AG04450 (cell line): ENCODE data around the gene DAGLA. TPM values are rescaled to one million over a fixed set of nuclear protein-coding genes. Genes with fewer than 3 reads are reported as not detected.

ENCODE experiments used
- CTCF ChIA-PET: fragments of 300-600, 350-600 bp; formaldehyde crosslinking; extraction: SDS; loops from one replicate; lab custom pipeline; 2022; ENCODE audit warnings: antibody characterized with exemption, inconsistent platforms; lab: Charles Lee
- POLR2A ChIA-PET: fragments of 350-600 bp; formaldehyde crosslinking; extraction: SDS; loops from one replicate; lab custom pipeline; 2021; ENCODE audit warnings: antibody characterized with exemption, inconsistent platforms; lab: Yijun Ruan, JAX
- DNase-seq: peaks from one replicate; pipeline ENCODE4 v3.0.0-alpha.2; 2011; ENCODE audit warnings: low read depth, low spot score
- H3K27ac ChIP-seq: one replicate; pipeline ENCODE4 v1.5.1; 2012; ENCODE audit warnings: low read depth, low read length, control low read depth
- H3K27me3 ChIP-seq: one replicate; pipeline ENCODE4 v1.6.0; 2012; ENCODE audit warnings: low read length; ENCODE audit not compliant: control insufficient read depth, insufficient read depth
- H3K4me3 ChIP-seq: 2 replicates; pipeline ENCODE4 v1.5.1; 2011; ENCODE audit warnings: mild to moderate bottlenecking, low read depth, low read length, control low read depth
- H3K9me3 ChIP-seq: 2 replicates; pipeline ENCODE4 v1.5.1; 2012; ENCODE audit warnings: low read length; ENCODE audit not compliant: control insufficient read depth, insufficient read depth
- CTCF ChIP-seq: IDR thresholded peaks from 2 replicates; pipeline ENCODE4 v1.5.1; 2011; ENCODE audit warnings: low read depth, low read length, control low read depth, inconsistent platforms
- polyA plus RNA-seq: library from polyadenylated mRNA; depleted of rRNA; stranded (reverse); fragments of >200 nt; gene quantifications from 2 replicates; pipeline ENCODE4 v1.2.3, GENCODE V29; 2011

DAGLA gene
- polyA plus RNA-seq, 1 experiment, result 1.1 TPM

GRCh38 chr11:61778920-61779650 is 98.9 kb downstream of the DAGLA start:
- POLR2A ChIA-PET, result no interaction called here
- no peak for TF ChIP-seq CTCF
- Histone ChIP-seq H3K27me3 (no peaks in the 10 kb centered on the region), H3K9me3 (no peaks in the 10 kb centered on the region), H3K4me3 (no peak overlapping the region), H3K27ac (no peak overlapping the region)
- CTCF ChIA-PET, result interaction anchor here (1.4 kb wide), 1 partner anchor 46 kb away, joined by 5 read pairs; no protein-coding TSS in a partner anchor
- DNase-seq, result no peak

GRCh38 chr11:61779666-61780525 is 99.7 kb downstream of the DAGLA start:
- ChIA-PET POLR2A (no interaction called here), CTCF (interaction anchor here (0.6 to 1.4 kb wide), 4 partner anchors 12 to 46 kb away, joined by 3 to 9 read pairs (median 6); no protein-coding TSS in a partner anchor)
- no peaks in the 10 kb centered on the region for H3K9me3 ChIP-seq
- DNase-seq, result no peak
- no peak for TF ChIP-seq CTCF
- H3K4me3 ChIP-seq, result no peak overlapping the region
- H3K27ac ChIP-seq, result no peak overlapping the region
- H3K27me3 ChIP-seq, result no peaks in the 10 kb centered on the region

GRCh38 chr11:61780581-61781162 is 100.5 kb downstream of the DAGLA start:
- Histone ChIP-seq H3K4me3 (no peak overlapping the region), H3K27ac (no peak overlapping the region), H3K9me3 (no peaks in the 10 kb centered on the region), H3K27me3 (no peaks in the 10 kb centered on the region)
- ChIA-PET POLR2A (no interaction called here), CTCF (interaction anchor here (0.5 to 1.4 kb wide), 4 partner anchors 11 to 33 kb away, joined by 3 to 9 read pairs (median 6); no protein-coding TSS in a partner anchor)
- no peak for TF ChIP-seq CTCF
- no peak for DNase-seq

- no peak for DNase-seq
- no peak for TF ChIP-seq CTCF
- H3K9me3 ChIP-seq, result no peaks in the 10 kb centered on the region
- CTCF ChIA-PET, result interaction anchor here (1.4 kb wide), 1 partner anchor 34 kb away, joined by 4 read pairs; no protein-coding TSS in a partner anchor
- H3K27ac ChIP-seq, result no peak overlapping the region
- POLR2A ChIA-PET, result no interaction called here
- no peak overlapping the region for H3K4me3 ChIP-seq
- H3K27me3 ChIP-seq, result no peaks in the 10 kb centered on the region
Measured at GRCh38 chr11:61781585-61781984, 101.4 kb downstream of the DAGLA start.
